SK-N-SH (cell line): Measurements from ENCODE around the gene LINGO4. TPM values are rescaled to one million over a fixed set of nuclear protein-coding genes. Genes with fewer than 3 reads are reported as not detected.

Source experiments
- CTCF ChIA-PET: fragments of 300-600, 350-600 bp; formaldehyde crosslinking; extraction: SDS; loops from one replicate; lab custom pipeline; 2021; lab: Yijun Ruan, JAX
- POLR2A ChIA-PET: fragments of 350-600 bp; sonication (Branson Sonifier 250); formaldehyde crosslinking; extraction: SDS; loops from one replicate; lab custom pipeline; 2020; ENCODE audit warnings: antibody characterized with exemption, inconsistent platforms; lab: Yijun Ruan, JAX
- DNase-seq: peaks from one replicate; pipeline ENCODE4 v3.0.0; 2012
- H2AFZ ChIP-seq: fragments of 200-600 bp; sonication (generic); 2 replicates; pipeline ENCODE4 v1.8.1; 2016; ENCODE audit warnings: antibody characterized with exemption, mild to moderate bottlenecking, low read depth
- H3F3A ChIP-seq: fragments of 200-600 bp; sonication (generic); replicated peaks from 2 replicates; pipeline ENCODE3; 2016; ENCODE audit warnings: antibody characterized with exemption, mild to moderate bottlenecking; ENCODE audit not compliant: insufficient read depth
- H3K27ac ChIP-seq, 2 experiments: fragments of 200-500 bp in 1 of 2; fragments of 200-600 bp in 1 of 2; sonication (Bioruptor generic) in 1 of 2; sonication (generic), shearing (Covaris generic) in 1 of 2; 2 replicates each; pipeline versions ENCODE4 v1.5.1 to v1.6.1; 2014 to 2016; ENCODE audit warnings: low read depth in 2 of 2, inconsistent platforms in 1 of 2, low read length in 1 of 2, mild to moderate bottlenecking in 1 of 2, mixed read lengths in 1 of 2
- H3K27me3 ChIP-seq: fragments of 200-600 bp; sonication (generic), shearing (Covaris generic); 2 replicates; pipeline ENCODE4 v1.6.1; 2016; ENCODE audit warnings: mixed run types; ENCODE audit not compliant: insufficient read depth
- H3K36me3 ChIP-seq, 2 experiments: fragments of 200-500 bp in 1 of 2; fragments of 200-600 bp in 1 of 2; sonication (Bioruptor generic) in 1 of 2; sonication (generic) in 1 of 2; replicated peaks in 1 of 2; 2 replicates each; pipeline versions ENCODE3 to v1.5.1; 2014 to 2016; ENCODE audit warnings: low read length in 1 of 2, mild to moderate bottlenecking in 1 of 2; ENCODE audit not compliant: insufficient read depth in 2 of 2, control insufficient read depth in 1 of 2
- H3K4me1 ChIP-seq, 2 experiments: fragments of 200-500 bp in 1 of 2; fragments of 200-600 bp in 1 of 2; sonication (Bioruptor generic) in 1 of 2; sonication (generic), shearing (Covaris generic) in 1 of 2; 2 replicates each; pipeline versions ENCODE4 v1.5.1 to v1.6.1; 2014 to 2016; ENCODE audit warnings: low read depth in 1 of 2, low read length in 1 of 2, mixed run types in 1 of 2; ENCODE audit not compliant: insufficient read depth in 2 of 2, control insufficient read depth in 1 of 2
- H3K4me2 ChIP-seq: fragments of 200-600 bp; sonication (generic), shearing (Covaris generic); 2 replicates; pipeline ENCODE4 v1.6.1; 2017; ENCODE audit warnings: mixed run types
- H3K4me3 ChIP-seq, 2 experiments: fragments of 200-500 bp in 1 of 2; fragments of 200-600 bp in 1 of 2; sonication (Bioruptor generic) in 1 of 2; sonication (generic), shearing (Covaris generic) in 1 of 2; 2 replicates each; pipeline versions ENCODE4 v1.5.1 to v1.8.1; 2014 to 2016; ENCODE audit warnings: low read depth in 2 of 2, inconsistent platforms in 1 of 2, low read length in 1 of 2, mild to moderate bottlenecking in 1 of 2, mixed read lengths in 1 of 2, moderate library complexity in 1 of 2
- H3K79me2 ChIP-seq: fragments of 200-600 bp; sonication (generic); 2 replicates; pipeline ENCODE4 v1.8.1; 2017; ENCODE audit warnings: mild to moderate bottlenecking; ENCODE audit not compliant: insufficient read depth
- H3K9ac ChIP-seq: fragments of 200-600 bp; sonication (generic); 2 replicates; pipeline ENCODE4 v1.6.1; 2017; ENCODE audit warnings: mixed run types
- H3K9me2 ChIP-seq: fragments of 200-600 bp; sonication (generic); 2 replicates; pipeline ENCODE4 v1.6.1; 2017; ENCODE audit warnings: mixed run types
- H3K9me3 ChIP-seq: fragments of 200-600 bp; sonication (generic); 2 replicates; pipeline ENCODE4 v1.6.1; 2017; ENCODE audit warnings: mixed run types, mild to moderate bottlenecking, moderate library complexity
- H4K20me1 ChIP-seq: fragments of 200-600 bp; sonication (generic); 2 replicates; pipeline ENCODE4 v1.6.1; 2017; ENCODE audit warnings: mild to moderate bottlenecking, mixed run types; ENCODE audit not compliant: insufficient read depth
- CHD2 ChIP-seq: fragments of 150-350 bp; IDR thresholded peaks from 2 replicates; pipeline ENCODE4 v1.6.1; 2018; ENCODE audit warnings: low read length; ENCODE audit not compliant: partially characterized antibody
- EP300 ChIP-seq, 2 experiments: IDR thresholded peaks; 2 replicates each; pipeline versions ENCODE4 v1.4.0 to v1.6.1; 2012; ENCODE audit warnings: borderline replicate concordance in 1 of 2, low read depth in 1 of 2, low read length in 1 of 2
- EZH2phosphoT487 ChIP-seq: fragments of 200-600 bp; sonication (generic); IDR thresholded peaks from 2 replicates; pipeline ENCODE4 v1.6.1; 2017; ENCODE audit warnings: low read depth, mixed run types, mild to moderate bottlenecking, antibody characterized with exemption, moderate library complexity, borderline replicate concordance
- FOXJ3 ChIP-seq: sonication (generic); formaldehyde crosslinking; IDR thresholded peaks from 2 replicates; pipeline ENCODE4 v1.5.1; 2020; ENCODE audit warnings: mild to moderate bottlenecking, missing genetic modification reagents
- GATA2 ChIP-seq: sonication (generic); formaldehyde crosslinking; IDR thresholded peaks from 2 replicates; pipeline ENCODE4 v1.5.0; 2020; ENCODE audit warnings: mild to moderate bottlenecking, missing genetic modification reagents
- MXI1 ChIP-seq: IDR thresholded peaks from 2 replicates; pipeline ENCODE4 v1.6.1; 2012; ENCODE audit warnings: mild to moderate bottlenecking, low read depth, low read length, improper control_type of control experiment
- NFIC ChIP-seq: IDR thresholded peaks from 2 replicates; pipeline ENCODE4 v1.4.0; 2012; ENCODE audit warnings: borderline replicate concordance
- NRF1 ChIP-seq: IDR thresholded peaks from 2 replicates; pipeline ENCODE4 v1.6.1; 2012; ENCODE audit warnings: low read depth, mild to moderate bottlenecking, low read length
- POLR2AphosphoS5 ChIP-seq: IDR thresholded peaks from 2 replicates; pipeline ENCODE4 v1.6.1; 2012; ENCODE audit warnings: low read depth, low read length
- RAD21 ChIP-seq: IDR thresholded peaks from 2 replicates; pipeline ENCODE4 v1.6.1; 2012; ENCODE audit warnings: mild to moderate bottlenecking, low read length
- RCOR1 ChIP-seq: fragments of 150-350 bp; IDR thresholded peaks from 2 replicates; pipeline ENCODE4 v1.6.1; 2017; ENCODE audit warnings: antibody characterized with exemption, low read length
- SIN3A ChIP-seq: IDR thresholded peaks from 2 replicates; pipeline ENCODE4 v1.6.1; 2012; ENCODE audit warnings: low read depth, mild to moderate bottlenecking, low read length, moderate library complexity, borderline replicate concordance
- SMC3 ChIP-seq: IDR thresholded peaks from 2 replicates; pipeline ENCODE4 v1.6.1; 2012; ENCODE audit warnings: low read depth, low read length, improper control_type of control experiment
- TAF1 ChIP-seq: IDR thresholded peaks from 2 replicates; pipeline ENCODE4 v1.6.1; 2012; ENCODE audit warnings: low read depth, mild to moderate bottlenecking, low read length, moderate library complexity, borderline replicate concordance
- YY1 ChIP-seq: IDR thresholded peaks from 2 replicates; pipeline ENCODE4 v1.4.0; 2012; ENCODE audit warnings: low read depth, mild to moderate bottlenecking
- ZBTB33 ChIP-seq: IDR thresholded peaks from 2 replicates; pipeline ENCODE4 v1.4.0; 2012; ENCODE audit warnings: low read depth, borderline replicate concordance
- WGBS: methylation state at CpG from one replicate; pipeline ENCODE4 v1.1.6; 2017; ENCODE audit warnings: low lambda C conversion rate; 5-methylcytosine and 5-hydroxymethylcytosine counted together
- polyA plus RNA-seq, 3 experiments: library from polyadenylated mRNA; depleted of rRNA; stranded (reverse); fragments of >200 nt; gene quantifications; 2 replicates each; pipeline ENCODE4 v1.2.3, GENCODE V29; 2012
- TF ChIP-seq, protein P1 (sequence below): IDR thresholded peaks from 2 replicates; pipeline ENCODE4 v1.4.0; 2012; ENCODE audit warnings: low read depth, borderline replicate concordance
- TF ChIP-seq, protein P2 (sequence below): fragments of 200-600 bp; sonication (generic); IDR thresholded peaks from 2 replicates; pipeline ENCODE4 v1.6.1; 2017; ENCODE audit warnings: antibody characterized with exemption, mild to moderate bottlenecking, moderate library complexity
- TF ChIP-seq, protein P3 (sequence below): IDR thresholded peaks from 2 replicates; pipeline ENCODE4 v1.4.0; 2012; ENCODE audit warnings: low read depth

LINGO4 gene
- polyA plus RNA-seq, 1 of the 3 experiments (the other 2 are of a cell fraction), result not detected

GRCh38 chr1:151803164-151803563, 2.1 kb downstream of the LINGO4 start:
- Histone ChIP-seq H3K79me2 (no peaks in the 10 kb centered on the region), H3K4me3 (no peak overlapping the region), H3K36me3 (no peaks in the 10 kb centered on the region), H3K9me3 (no peaks in the 10 kb centered on the region), H3F3A (no peaks in the 10 kb centered on the region), H3K9ac (no peak overlapping the region), H3K27ac (peak overlapping the region in 1 of 2 experiments; percentile 95; a peak in 2 of 4 replicates), H3K4me1 (peaks cover 0 to 63% of the 10 kb centered on the region in 2 experiments; a peak in 2 of 4 replicates), H4K20me1 (no peaks in the 10 kb centered on the region), H3K9me2 (no peaks in the 10 kb centered on the region), H3K27me3 (peaks cover 50% of the 10 kb centered on the region), H2AFZ (no peak overlapping the region), H3K4me2 (no peak overlapping the region)
- ChIA-PET CTCF (interaction anchor here (1.0 to 2.5 kb wide), 3 partner anchors 9 to 33 kb away, joined by 3 to 9 read pairs (median 4); no protein-coding TSS in a partner anchor), POLR2A (interaction anchor here (1.1 to 1.8 kb wide), 3 partner anchors 17 to 39 kb away, joined by 3 to 7 read pairs (median 4); partner anchors contain the start of gene MRPL9)
- peak; percentile 86 for DNase-seq
- TF ChIP-seq, protein P1, sequence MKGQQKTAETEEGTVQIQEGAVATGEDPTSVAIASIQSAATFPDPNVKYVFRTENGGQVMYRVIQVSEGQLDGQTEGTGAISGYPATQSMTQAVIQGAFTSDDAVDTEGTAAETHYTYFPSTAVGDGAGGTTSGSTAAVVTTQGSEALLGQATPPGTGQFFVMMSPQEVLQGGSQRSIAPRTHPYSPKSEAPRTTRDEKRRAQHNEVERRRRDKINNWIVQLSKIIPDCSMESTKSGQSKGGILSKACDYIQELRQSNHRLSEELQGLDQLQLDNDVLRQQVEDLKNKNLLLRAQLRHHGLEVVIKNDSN, result no peak
- TF ChIP-seq, protein P2, sequence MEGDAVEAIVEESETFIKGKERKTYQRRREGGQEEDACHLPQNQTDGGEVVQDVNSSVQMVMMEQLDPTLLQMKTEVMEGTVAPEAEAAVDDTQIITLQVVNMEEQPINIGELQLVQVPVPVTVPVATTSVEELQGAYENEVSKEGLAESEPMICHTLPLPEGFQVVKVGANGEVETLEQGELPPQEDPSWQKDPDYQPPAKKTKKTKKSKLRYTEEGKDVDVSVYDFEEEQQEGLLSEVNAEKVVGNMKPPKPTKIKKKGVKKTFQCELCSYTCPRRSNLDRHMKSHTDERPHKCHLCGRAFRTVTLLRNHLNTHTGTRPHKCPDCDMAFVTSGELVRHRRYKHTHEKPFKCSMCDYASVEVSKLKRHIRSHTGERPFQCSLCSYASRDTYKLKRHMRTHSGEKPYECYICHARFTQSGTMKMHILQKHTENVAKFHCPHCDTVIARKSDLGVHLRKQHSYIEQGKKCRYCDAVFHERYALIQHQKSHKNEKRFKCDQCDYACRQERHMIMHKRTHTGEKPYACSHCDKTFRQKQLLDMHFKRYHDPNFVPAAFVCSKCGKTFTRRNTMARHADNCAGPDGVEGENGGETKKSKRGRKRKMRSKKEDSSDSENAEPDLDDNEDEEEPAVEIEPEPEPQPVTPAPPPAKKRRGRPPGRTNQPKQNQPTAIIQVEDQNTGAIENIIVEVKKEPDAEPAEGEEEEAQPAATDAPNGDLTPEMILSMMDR, result no peak
- TF ChIP-seq FOXJ3 (CRISPR knock-in tag), result peak; percentile 35; the same call in 1 of the 2 replicates
- TF ChIP-seq RAD21, result peak; percentile 36; the same call in 1 of the 2 replicates
- TF ChIP-seq EP300 (IDR thresholded peaks at IDR 0.05; ENCODE audit: borderline replicate concordance in 1 of 2, low read depth in 1 of 2, low read length in 1 of 2), result peak in 1 of 2 experiments; percentile 77; a peak in 2 of 4 replicates
- TF ChIP-seq CHD2, result peak; percentile 66
- peak; percentile 64; the same call in 1 of the 2 replicates for TF ChIP-seq RCOR1
- peak; percentile 92 for TF ChIP-seq GATA2

GRCh38 chr1:151802372-151802771, 2.8 kb downstream of the LINGO4 start:
- no peak for DNase-seq
- peak overlapping the region in 1 of 2 experiments; percentile 95; a peak in 2 of 4 replicates for H3K27ac ChIP-seq
- 44% methylated on average over 2 of the region's 5 CpGs for WGBS
- POLR2A ChIA-PET, result interaction anchor here (1.1 to 1.8 kb wide), 2 partner anchors 18 to 34 kb away, joined by 3 to 7 read pairs; no protein-coding TSS in a partner anchor
- H3K4me3 ChIP-seq, result no peak overlapping the region
- H2AFZ ChIP-seq, result no peak overlapping the region
- no peaks in the 10 kb centered on the region for H3K9me3 ChIP-seq
- no peaks in the 10 kb centered on the region for H3K9me2 ChIP-seq
- H3K27me3 ChIP-seq, result peaks cover 53% of the 10 kb centered on the region
- H3K79me2 ChIP-seq, result no peaks in the 10 kb centered on the region
- TF ChIP-seq ZBTB33, result no peak
- TF ChIP-seq TAF1, result no peak
- TF ChIP-seq SMC3, result no peak
- no peak for TF ChIP-seq EZH2phosphoT487
- TF ChIP-seq, protein P3, sequence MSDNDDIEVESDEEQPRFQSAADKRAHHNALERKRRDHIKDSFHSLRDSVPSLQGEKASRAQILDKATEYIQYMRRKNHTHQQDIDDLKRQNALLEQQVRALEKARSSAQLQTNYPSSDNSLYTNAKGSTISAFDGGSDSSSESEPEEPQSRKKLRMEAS, result no peak
- TF ChIP-seq YY1, result no peak
- no peak for TF ChIP-seq SIN3A
- TF ChIP-seq NRF1, result no peak
- no peak for TF ChIP-seq GATA2
- no peak for TF ChIP-seq NFIC
- TF ChIP-seq POLR2AphosphoS5, result no peak
- TF ChIP-seq MXI1, result no peak
- TF ChIP-seq, all 33 proteins: peak for 0
- Histone ChIP-seq H3F3A (no peaks in the 10 kb centered on the region), H4K20me1 (no peaks in the 10 kb centered on the region), H3K4me1 (peaks cover 0 to 58% of the 10 kb centered on the region in 2 experiments; a peak in 2 of 4 replicates), H3K9ac (no peak overlapping the region), H3K36me3 (no peaks in the 10 kb centered on the region), H3K4me2 (no peak overlapping the region)
- CTCF ChIA-PET, result interaction anchor here (1.7 to 2.5 kb wide), 2 partner anchors 13 to 34 kb away, joined by 4 to 9 read pairs; no protein-coding TSS in a partner anchor
